Liver (tissue), 9 donors: ENCODE results near the gene ADARB1. TPM values are rescaled to one million over a fixed set of nuclear protein-coding genes. Genes with fewer than 3 reads are reported as not detected.

Source experiments
- DNase-seq: peaks from one replicate; pipeline ENCODE4 v3.0.0-alpha.2; 2017; ENCODE audit warnings: low spot score
- H3K27ac ChIP-seq, 2 donors: one replicate each; pipeline ENCODE4 v1.7.0; 2013; ENCODE audit warnings: inconsistent platforms in 2 of 2, low read length in 2 of 2, control low read depth in 1 of 2, low read depth in 1 of 2, mild to moderate bottlenecking in 1 of 2
- H3K27me3 ChIP-seq, 4 donors: one replicate each; pipeline versions ENCODE4 v1.6.1 to v1.7.0; 2013; ENCODE audit warnings: low read length in 3 of 4, inconsistent platforms in 1 of 4, mild to moderate bottlenecking in 1 of 4, moderate library complexity in 1 of 4; ENCODE audit not compliant: control insufficient read depth in 4 of 4, insufficient read depth in 4 of 4
- H3K36me3 ChIP-seq, 4 donors: one replicate each; pipeline versions ENCODE4 v1.6.1 to v1.7.0; 2013; ENCODE audit warnings: low read length in 3 of 4, mild to moderate bottlenecking in 3 of 4, low read depth in 1 of 4, moderate library complexity in 1 of 4; ENCODE audit not compliant: control insufficient read depth in 4 of 4, insufficient read depth in 3 of 4
- H3K4me1 ChIP-seq, 4 donors: one replicate each; pipeline versions ENCODE4 v1.6.1 to v1.7.0; 2013; ENCODE audit warnings: low read length in 3 of 4, mild to moderate bottlenecking in 3 of 4, moderate library complexity in 1 of 4; ENCODE audit not compliant: control insufficient read depth in 4 of 4, insufficient read depth in 4 of 4
- H3K4me3 ChIP-seq, 3 donors: one replicate each; pipeline versions ENCODE4 v1.6.1 to v1.7.0; 2013; ENCODE audit warnings: low read length in 3 of 3, control low read depth in 1 of 3, low read depth in 1 of 3, mild to moderate bottlenecking in 1 of 3
- H3K9ac ChIP-seq, 2 donors: one replicate each; pipeline ENCODE4 v1.7.0; 2013; ENCODE audit warnings: low read length in 2 of 2, mild to moderate bottlenecking in 2 of 2, moderate library complexity in 2 of 2, control low read depth in 1 of 2, low read depth in 1 of 2
- H3K9me3 ChIP-seq, 4 donors: one replicate each; pipeline versions ENCODE4 v1.6.1 to v1.7.0; 2013; ENCODE audit warnings: low read length in 3 of 4; ENCODE audit not compliant: control insufficient read depth in 4 of 4
- EGR1 ChIP-seq, 2 donors: IDR thresholded peaks; 2 replicates each; pipeline ENCODE4 v1.6.1; 2016 to 2018; ENCODE audit warnings: antibody characterized with exemption in 2 of 2, low read depth in 2 of 2
- FOXA1 ChIP-seq: IDR thresholded peaks from 2 replicates; pipeline ENCODE4 v1.6.1; 2016; ENCODE audit warnings: antibody characterized with exemption
- FOXA2 ChIP-seq: IDR thresholded peaks from 2 replicates; pipeline ENCODE4 v1.6.1; 2016; ENCODE audit warnings: antibody characterized with exemption
- GABPA ChIP-seq, 2 donors: IDR thresholded peaks in 1 of 2; conservative IDR thresholded peaks in 1 of 2; 2 replicates each; pipeline ENCODE4 v1.6.1; 2016; ENCODE audit warnings: antibody characterized with exemption in 2 of 2, mild to moderate bottlenecking in 1 of 2, moderate library complexity in 1 of 2
- HNF4A ChIP-seq, 2 donors: conservative IDR thresholded peaks; 2 replicates each; pipeline ENCODE4 v1.6.1; 2016; ENCODE audit warnings: antibody characterized with exemption in 2 of 2, mild to moderate bottlenecking in 2 of 2
- HNF4G ChIP-seq: IDR thresholded peaks from 2 replicates; pipeline ENCODE4 v1.6.1; 2016; ENCODE audit warnings: antibody characterized with exemption
- JUND ChIP-seq, 2 donors: IDR thresholded peaks; 2 replicates each; pipeline ENCODE4 v1.6.1; 2016; ENCODE audit warnings: antibody characterized with exemption in 2 of 2
- NR2F2 ChIP-seq: IDR thresholded peaks from 2 replicates; pipeline ENCODE4 v1.6.1; 2016; ENCODE audit warnings: antibody characterized with exemption
- RAD21 ChIP-seq, 2 donors: IDR thresholded peaks; 2 replicates each; pipeline ENCODE4 v1.6.1; 2016; ENCODE audit warnings: antibody characterized with exemption in 2 of 2, mild to moderate bottlenecking in 2 of 2
- RXRA ChIP-seq, 2 donors: IDR thresholded peaks; 2 replicates each; pipeline ENCODE4 v1.6.1; 2017 to 2018; ENCODE audit warnings: antibody characterized with exemption in 2 of 2, mild to moderate bottlenecking in 1 of 2
- SP1 ChIP-seq: IDR thresholded peaks from 2 replicates; pipeline ENCODE4 v1.6.1; 2018; ENCODE audit warnings: antibody characterized with exemption, mild to moderate bottlenecking
- TAF1 ChIP-seq: conservative IDR thresholded peaks from 2 replicates; pipeline ENCODE4 v1.6.1; 2016; ENCODE audit warnings: antibody characterized with exemption, mild to moderate bottlenecking
- YY1 ChIP-seq: IDR thresholded peaks from 2 replicates; pipeline ENCODE4 v1.6.1; 2016; ENCODE audit warnings: antibody characterized with exemption, mild to moderate bottlenecking
- WGBS: extraction: QIAGEN DNeasy Blood & Tissue Kit; methylation state at CpG from one replicate; pipeline ENCODE4 v1.1.7; 2013; 5-methylcytosine and 5-hydroxymethylcytosine counted together
- polyA plus RNA-seq, 2 donors: library from polyadenylated mRNA; stranded (reverse) in 1 of 2; unstranded in 1 of 2; fragments of 200-250 nt in 1 of 2; fragments of >200 nt in 1 of 2; fragmentation: Nextera tagmentation in 1 of 2; extraction: Ambion mirVana in 1 of 2; gene quantifications; one replicate each; pipeline versions ENCODE4 v1.2.1 to v1.2.3, GENCODE V29; 2013 to 2015
- total RNA-seq, 2 donors: library from RNA; depleted of rRNA; stranded (reverse); fragments of >200 nt; gene quantifications; one replicate each; pipeline ENCODE4 v1.2.3, GENCODE V29; 2014
- TF ChIP-seq, protein P1 (sequence below): fragments of 150-350 bp; IDR thresholded peaks from 2 replicates; pipeline ENCODE4 v1.5.1; 2017; ENCODE audit warnings: improper control_type of control experiment, low read depth, low read length; ENCODE audit not compliant: missing input control
- TF ChIP-seq, protein P2 (sequence below): IDR thresholded peaks from 2 replicates; pipeline ENCODE4 v1.6.1; 2016; ENCODE audit warnings: antibody characterized with exemption
- TF ChIP-seq, protein P3 (sequence below): IDR thresholded peaks from 2 replicates; pipeline ENCODE4 v1.6.1; 2016; ENCODE audit warnings: antibody characterized with exemption
- TF ChIP-seq, protein P4 (sequence below): IDR thresholded peaks from 2 replicates; pipeline ENCODE4 v1.6.1; 2016; ENCODE audit warnings: antibody characterized with exemption
- TF ChIP-seq, protein P5 (sequence below): IDR thresholded peaks from 2 replicates; pipeline ENCODE4 v1.6.1; 2016; ENCODE audit warnings: antibody characterized with exemption, mild to moderate bottlenecking
- donor health status: healthy.
- donor health status: healthy.
- donor health status: healthy.
- donor health status: healthy.
- donor health status: healthy.

The ADARB1 gene
- total and polyA plus RNA-seq, 4 donors: 1.6 to 7.8 (median 2.9) TPM

DNA sequence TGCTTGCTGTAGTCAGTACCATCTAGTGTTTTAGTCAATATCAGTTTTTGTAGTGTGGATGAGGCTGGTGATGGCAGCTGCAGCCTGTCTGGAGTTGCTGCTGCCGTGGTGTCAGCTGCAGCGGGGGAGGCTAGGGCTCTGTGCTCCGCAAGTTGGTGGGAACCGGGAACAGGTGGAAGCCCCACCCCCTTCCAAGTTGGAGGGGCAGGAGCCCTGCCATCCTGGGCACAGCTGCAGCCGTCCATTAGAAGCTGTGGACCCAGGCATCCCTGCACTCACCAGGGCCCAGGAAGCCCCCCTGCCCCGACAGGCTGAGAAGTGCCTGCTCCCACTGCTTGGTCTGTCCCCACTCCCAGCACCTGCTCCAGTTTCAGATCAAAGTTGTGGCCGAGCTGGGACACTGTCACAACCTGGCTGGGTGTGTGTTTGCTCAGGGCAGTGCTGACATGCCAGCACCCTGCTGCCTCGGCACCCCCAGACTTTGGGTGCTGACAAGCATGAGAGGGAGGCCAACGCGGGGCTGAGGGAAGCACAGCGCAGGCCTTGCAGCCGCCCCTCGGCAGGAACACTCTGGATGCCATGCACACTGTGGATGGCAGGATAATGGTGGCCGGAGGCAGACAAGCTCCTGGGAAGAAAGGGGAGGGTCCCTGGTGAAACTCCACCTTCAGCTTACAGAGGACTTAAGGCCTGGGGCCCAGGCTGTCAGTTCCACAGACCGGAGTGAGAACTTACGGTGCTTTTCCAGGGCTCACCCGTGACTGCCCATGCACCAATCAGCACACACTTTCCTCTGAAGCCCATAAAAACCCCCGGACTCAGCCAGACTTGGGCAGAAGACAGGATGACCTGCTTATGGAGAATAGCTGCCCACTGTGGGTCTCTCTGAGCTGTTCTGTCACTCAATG lies 86.9 kb downstream of the ADARB1 start:
- Histone ChIP-seq H3K4me1 (peaks cover 0 to under 1% (median under 1%) of the 10 kb centered on the region in 4 donors), H3K27me3 (no peaks in the 10 kb centered on the region), H3K4me3 (no peak overlapping the region), H3K9ac (no peak overlapping the region), H3K9me3 (no peaks in the 10 kb centered on the region), H3K27ac (no peak overlapping the region), H3K36me3 (no peaks in the 10 kb centered on the region)
- DNase-seq: peak; percentile 19
- TF ChIP-seq NR2F2 (no peak), HNF4A (conservative IDR thresholded peaks at IDR 0.05) (no peak), JUND (IDR thresholded peaks at IDR 0.05) (no peak), FOXA2 (no peak), SP1 (no peak), EGR1 (IDR thresholded peaks at IDR 0.05; ENCODE audit: low read depth in 2 of 2) (no peak), RXRA (IDR thresholded peaks at IDR 0.05) (no peak)
- TF ChIP-seq, protein P1, sequence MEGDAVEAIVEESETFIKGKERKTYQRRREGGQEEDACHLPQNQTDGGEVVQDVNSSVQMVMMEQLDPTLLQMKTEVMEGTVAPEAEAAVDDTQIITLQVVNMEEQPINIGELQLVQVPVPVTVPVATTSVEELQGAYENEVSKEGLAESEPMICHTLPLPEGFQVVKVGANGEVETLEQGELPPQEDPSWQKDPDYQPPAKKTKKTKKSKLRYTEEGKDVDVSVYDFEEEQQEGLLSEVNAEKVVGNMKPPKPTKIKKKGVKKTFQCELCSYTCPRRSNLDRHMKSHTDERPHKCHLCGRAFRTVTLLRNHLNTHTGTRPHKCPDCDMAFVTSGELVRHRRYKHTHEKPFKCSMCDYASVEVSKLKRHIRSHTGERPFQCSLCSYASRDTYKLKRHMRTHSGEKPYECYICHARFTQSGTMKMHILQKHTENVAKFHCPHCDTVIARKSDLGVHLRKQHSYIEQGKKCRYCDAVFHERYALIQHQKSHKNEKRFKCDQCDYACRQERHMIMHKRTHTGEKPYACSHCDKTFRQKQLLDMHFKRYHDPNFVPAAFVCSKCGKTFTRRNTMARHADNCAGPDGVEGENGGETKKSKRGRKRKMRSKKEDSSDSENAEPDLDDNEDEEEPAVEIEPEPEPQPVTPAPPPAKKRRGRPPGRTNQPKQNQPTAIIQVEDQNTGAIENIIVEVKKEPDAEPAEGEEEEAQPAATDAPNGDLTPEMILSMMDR: no peak
- TF ChIP-seq, protein P2, sequence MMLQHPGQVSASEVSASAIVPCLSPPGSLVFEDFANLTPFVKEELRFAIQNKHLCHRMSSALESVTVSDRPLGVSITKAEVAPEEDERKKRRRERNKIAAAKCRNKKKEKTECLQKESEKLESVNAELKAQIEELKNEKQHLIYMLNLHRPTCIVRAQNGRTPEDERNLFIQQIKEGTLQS: no peak
- WGBS: 89% methylated on average over 18 of the region's 18 CpGs

DNA sequence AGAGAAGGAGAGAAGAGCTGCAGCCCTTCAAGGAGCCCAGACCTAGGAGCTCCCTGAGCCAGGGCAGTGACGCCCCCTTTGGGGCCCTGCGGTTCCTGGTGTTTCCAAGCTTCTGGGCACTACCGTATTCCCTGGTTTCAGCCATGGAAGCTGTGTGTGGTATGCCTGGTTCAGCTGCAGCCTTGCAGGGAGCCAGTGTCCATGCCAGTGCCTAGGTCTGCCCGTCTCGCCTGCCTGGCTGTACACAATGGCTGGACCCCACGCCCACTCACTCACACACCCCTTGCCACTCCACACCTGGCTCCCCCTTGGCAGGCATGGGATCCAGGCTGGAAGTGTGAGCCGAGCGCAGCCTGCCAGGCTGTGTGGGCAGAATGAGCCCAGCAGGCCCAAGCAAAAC lies 87.7 kb downstream of the ADARB1 start:
- H3K4me3 ChIP-seq: no peak overlapping the region
- H3K27ac ChIP-seq: no peak overlapping the region
- no peak for TF ChIP-seq HNF4A (conservative IDR thresholded peaks at IDR 0.05)
- TF ChIP-seq SP1: no peak
- TF ChIP-seq, protein P1: no peak
- TF ChIP-seq, protein P3, sequence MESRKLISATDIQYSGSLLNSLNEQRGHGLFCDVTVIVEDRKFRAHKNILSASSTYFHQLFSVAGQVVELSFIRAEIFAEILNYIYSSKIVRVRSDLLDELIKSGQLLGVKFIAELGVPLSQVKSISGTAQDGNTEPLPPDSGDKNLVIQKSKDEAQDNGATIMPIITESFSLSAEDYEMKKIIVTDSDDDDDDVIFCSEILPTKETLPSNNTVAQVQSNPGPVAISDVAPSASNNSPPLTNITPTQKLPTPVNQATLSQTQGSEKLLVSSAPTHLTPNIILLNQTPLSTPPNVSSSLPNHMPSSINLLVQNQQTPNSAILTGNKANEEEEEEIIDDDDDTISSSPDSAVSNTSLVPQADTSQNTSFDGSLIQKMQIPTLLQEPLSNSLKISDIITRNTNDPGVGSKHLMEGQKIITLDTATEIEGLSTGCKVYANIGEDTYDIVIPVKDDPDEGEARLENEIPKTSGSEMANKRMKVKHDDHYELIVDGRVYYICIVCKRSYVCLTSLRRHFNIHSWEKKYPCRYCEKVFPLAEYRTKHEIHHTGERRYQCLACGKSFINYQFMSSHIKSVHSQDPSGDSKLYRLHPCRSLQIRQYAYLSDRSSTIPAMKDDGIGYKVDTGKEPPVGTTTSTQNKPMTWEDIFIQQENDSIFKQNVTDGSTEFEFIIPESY: no peak
- TF ChIP-seq, protein P2: no peak
- TF ChIP-seq YY1: no peak
- no peak for TF ChIP-seq RXRA (IDR thresholded peaks at IDR 0.05)
- no peak for TF ChIP-seq NR2F2
- TF ChIP-seq, protein P4, sequence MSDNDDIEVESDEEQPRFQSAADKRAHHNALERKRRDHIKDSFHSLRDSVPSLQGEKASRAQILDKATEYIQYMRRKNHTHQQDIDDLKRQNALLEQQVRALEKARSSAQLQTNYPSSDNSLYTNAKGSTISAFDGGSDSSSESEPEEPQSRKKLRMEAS: no peak
- TF ChIP-seq FOXA1: no peak
- no peak for TF ChIP-seq GABPA (IDR thresholded peaks at IDR 0.05 in 1 of 2, conservative IDR thresholded peaks at IDR 0.05 in 1 of 2)
- TF ChIP-seq, protein P5, sequence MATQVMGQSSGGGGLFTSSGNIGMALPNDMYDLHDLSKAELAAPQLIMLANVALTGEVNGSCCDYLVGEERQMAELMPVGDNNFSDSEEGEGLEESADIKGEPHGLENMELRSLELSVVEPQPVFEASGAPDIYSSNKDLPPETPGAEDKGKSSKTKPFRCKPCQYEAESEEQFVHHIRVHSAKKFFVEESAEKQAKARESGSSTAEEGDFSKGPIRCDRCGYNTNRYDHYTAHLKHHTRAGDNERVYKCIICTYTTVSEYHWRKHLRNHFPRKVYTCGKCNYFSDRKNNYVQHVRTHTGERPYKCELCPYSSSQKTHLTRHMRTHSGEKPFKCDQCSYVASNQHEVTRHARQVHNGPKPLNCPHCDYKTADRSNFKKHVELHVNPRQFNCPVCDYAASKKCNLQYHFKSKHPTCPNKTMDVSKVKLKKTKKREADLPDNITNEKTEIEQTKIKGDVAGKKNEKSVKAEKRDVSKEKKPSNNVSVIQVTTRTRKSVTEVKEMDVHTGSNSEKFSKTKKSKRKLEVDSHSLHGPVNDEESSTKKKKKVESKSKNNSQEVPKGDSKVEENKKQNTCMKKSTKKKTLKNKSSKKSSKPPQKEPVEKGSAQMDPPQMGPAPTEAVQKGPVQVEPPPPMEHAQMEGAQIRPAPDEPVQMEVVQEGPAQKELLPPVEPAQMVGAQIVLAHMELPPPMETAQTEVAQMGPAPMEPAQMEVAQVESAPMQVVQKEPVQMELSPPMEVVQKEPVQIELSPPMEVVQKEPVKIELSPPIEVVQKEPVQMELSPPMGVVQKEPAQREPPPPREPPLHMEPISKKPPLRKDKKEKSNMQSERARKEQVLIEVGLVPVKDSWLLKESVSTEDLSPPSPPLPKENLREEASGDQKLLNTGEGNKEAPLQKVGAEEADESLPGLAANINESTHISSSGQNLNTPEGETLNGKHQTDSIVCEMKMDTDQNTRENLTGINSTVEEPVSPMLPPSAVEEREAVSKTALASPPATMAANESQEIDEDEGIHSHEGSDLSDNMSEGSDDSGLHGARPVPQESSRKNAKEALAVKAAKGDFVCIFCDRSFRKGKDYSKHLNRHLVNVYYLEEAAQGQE: no peak
- no peak for TF ChIP-seq RAD21 (IDR thresholded peaks at IDR 0.05)
- no peak for TF ChIP-seq HNF4G
- no peak for TF ChIP-seq JUND (IDR thresholded peaks at IDR 0.05)
- no peak for TF ChIP-seq EGR1 (IDR thresholded peaks at IDR 0.05; ENCODE audit: low read depth in 2 of 2)
- no peak for TF ChIP-seq FOXA2
- no peak for TF ChIP-seq TAF1
- 72% methylated on average over 8 of the region's 8 CpGs for WGBS
- H3K4me1 ChIP-seq: peaks cover 0 to 9% (median 3%) of the 10 kb centered on the region in 4 donors
- no peaks in the 10 kb centered on the region for H3K36me3 ChIP-seq
- H3K27me3 ChIP-seq: no peaks in the 10 kb centered on the region
- DNase-seq: peak; percentile 17
- no peaks in the 10 kb centered on the region for H3K9me3 ChIP-seq
- H3K9ac ChIP-seq: no peak overlapping the region
